Epithelial cell of esophagus (primary cell): ENCODE data around the gene CDH13.
A peak's percentile ranks its signal among the peaks of the same experiment; 100 is the strongest.

Experiments used
- DNase-seq: peaks from one replicate; pipeline ENCODE4 v3.0.0; 2010; ENCODE audit warnings: low read depth
- H3K4me3 ChIP-seq: 2 replicates; pipeline ENCODE4 v1.5.1; 2011; ENCODE audit warnings: mild to moderate bottlenecking, low read length, control low read depth
- TF ChIP-seq, protein P1 (sequence below): IDR thresholded peaks from 2 replicates; pipeline ENCODE4 v1.5.1; 2011; ENCODE audit warnings: low read depth, mild to moderate bottlenecking, low read length, control low read depth, inconsistent platforms; ENCODE audit not compliant: insufficient read depth; ENCODE audit errors: missing control alignments

The CDH13 gene

DNA sequence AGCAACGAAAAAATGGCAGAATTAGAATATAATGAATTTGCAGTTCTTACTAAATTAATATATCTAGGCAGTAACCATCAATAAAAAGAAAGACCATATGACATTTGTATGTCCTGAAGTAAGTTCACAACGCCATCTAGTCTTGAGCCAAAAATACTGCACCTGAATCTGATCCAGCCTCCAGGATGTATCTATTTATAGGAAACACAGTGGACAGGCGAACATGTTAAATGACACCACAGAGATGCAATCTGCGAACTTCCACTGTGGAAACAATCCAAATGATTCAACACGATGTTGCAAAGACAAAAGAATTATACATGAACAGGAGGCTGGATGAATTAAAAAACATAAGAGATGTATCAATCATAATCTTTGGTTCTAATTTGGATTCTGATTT is 197.6 kb downstream of the CDH13 start:
- peak; percentile 4 for DNase-seq
- H3K4me3 ChIP-seq, result no peak overlapping the region
- TF ChIP-seq, protein P1, sequence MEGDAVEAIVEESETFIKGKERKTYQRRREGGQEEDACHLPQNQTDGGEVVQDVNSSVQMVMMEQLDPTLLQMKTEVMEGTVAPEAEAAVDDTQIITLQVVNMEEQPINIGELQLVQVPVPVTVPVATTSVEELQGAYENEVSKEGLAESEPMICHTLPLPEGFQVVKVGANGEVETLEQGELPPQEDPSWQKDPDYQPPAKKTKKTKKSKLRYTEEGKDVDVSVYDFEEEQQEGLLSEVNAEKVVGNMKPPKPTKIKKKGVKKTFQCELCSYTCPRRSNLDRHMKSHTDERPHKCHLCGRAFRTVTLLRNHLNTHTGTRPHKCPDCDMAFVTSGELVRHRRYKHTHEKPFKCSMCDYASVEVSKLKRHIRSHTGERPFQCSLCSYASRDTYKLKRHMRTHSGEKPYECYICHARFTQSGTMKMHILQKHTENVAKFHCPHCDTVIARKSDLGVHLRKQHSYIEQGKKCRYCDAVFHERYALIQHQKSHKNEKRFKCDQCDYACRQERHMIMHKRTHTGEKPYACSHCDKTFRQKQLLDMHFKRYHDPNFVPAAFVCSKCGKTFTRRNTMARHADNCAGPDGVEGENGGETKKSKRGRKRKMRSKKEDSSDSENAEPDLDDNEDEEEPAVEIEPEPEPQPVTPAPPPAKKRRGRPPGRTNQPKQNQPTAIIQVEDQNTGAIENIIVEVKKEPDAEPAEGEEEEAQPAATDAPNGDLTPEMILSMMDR, result no peak

DNA sequence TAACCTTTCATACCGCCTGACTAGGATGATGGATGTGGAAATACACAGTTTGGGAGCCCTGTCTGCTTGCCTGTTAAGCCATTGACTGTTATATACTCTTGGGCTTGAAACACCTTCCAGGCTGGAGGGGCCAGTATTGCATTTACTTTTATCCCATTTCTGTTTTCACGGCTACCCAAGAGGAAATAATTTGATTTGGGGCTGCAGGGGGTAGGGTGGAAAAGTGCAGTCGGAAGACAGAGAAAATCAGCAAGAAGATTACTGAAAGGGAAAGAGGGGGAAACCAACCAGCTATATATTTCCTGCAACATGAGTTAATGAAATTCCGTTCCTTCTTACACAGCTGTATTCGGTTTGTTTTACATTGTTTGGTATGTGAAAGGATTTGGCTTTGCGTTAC is 202.5 kb downstream of the CDH13 start:
- TF ChIP-seq, protein P1, result no peak
- no peak overlapping the region for H3K4me3 ChIP-seq
- no peak for DNase-seq

DNA sequence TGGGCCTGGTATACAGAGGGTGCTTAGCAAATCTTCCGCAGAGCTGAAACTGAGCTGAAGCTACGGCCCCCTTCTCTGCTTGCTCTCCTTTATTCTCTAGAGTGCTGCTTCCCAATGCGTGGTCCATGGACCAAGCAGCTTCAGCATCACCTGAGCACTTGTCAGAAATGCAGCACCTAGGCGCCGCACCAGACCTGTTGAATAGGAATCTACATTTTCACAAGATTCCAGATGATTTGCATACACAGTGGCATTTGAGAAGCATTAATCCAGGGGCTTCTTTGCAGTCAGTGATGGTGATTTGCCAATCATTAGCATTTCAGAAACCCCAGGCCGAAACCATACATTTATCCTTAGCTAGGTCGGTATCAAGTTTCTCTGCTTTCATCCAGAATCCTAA is 204.2 kb downstream of the CDH13 start:
- DNase-seq, result no peak
- H3K4me3 ChIP-seq, result no peak overlapping the region
- TF ChIP-seq, protein P1, result no peak

DNA sequence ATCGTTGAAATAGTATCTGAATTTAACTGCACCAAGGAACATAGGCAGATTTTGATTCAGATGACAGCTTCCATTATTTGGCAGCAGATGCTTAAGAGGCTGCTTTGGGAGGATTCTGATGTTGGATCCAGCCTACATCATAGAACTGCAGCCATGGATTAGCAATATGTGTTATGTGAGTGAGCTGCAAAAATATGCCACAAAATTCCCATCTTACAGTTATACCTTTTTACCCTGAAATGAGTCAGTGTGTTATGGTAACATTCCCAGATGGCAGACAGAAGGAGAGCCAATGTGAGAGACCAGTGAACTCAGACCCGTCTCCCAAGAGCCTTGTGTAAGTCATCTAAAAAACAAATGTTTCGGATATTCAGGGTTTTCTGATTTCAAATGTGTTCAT is 206.1 kb downstream of the CDH13 start:
- no peak overlapping the region for H3K4me3 ChIP-seq
- TF ChIP-seq, protein P1, result no peak

DNA sequence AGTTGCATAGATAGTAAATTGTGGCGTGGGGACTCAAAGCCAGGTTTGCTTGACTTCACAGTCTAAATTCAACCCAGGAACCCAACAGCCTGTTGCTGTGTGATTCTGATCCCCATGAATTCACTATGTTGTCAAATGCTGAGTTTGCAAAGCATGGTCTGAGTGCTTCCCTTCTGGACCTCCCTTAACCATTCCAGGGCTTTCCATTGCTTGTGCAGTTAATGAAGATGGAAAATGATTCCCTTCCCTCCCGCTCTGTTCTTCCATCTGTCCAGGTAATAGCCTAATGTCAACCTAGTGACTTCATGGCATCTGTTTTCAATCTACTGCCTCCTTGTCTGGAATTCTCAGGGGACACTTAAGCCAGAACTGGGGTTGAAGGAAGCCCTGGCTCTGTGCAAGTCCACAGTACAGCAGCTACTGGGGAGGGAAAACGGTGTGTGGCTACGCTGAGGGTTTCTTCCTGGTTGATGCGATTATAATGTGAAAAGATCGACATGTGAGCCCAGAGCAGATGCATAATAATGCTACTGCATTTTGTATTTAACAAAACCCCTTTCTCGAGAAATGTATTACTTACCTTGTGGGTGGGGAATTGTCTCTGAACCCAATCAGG is 206.7 kb downstream of the CDH13 start:
- no peak overlapping the region for H3K4me3 ChIP-seq
- TF ChIP-seq, protein P1, result no peak
- no peak for DNase-seq

More for the DNA sequence above, 206.1 kb downstream of the CDH13 start:
- DNase-seq, result peak; percentile 19

DNA sequence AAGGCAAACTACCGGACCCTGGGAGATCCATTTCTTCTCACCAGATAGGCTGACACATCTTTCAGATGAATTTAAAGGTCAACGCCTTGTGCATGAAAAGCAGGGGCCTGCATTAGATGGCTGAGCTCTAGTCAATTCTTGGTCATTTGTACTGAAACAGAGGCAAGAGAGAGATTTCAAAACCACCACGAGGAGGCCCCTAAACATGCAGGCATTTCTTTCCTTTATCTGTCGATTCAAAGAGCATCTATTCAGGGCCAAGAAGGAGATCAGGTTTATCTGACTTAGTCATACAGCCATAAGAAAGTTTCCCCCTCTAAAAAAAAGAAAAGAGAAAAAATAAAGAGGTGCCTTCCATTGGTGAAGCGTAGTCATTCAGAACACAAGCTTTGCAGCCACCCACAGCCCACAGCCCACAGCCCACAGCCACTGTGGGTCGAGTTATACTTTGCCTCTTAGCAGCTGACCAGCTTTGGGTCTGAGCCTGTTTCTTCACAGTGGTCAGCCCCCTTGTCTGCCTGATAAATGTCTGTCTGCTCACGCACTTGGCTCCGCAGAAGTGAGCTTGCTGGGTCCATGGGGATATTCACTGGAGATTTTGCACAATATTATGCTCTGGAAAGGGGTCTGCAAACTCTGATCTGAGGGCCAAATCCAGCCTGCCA is 207.5 kb downstream of the CDH13 start:
- TF ChIP-seq, protein P1, result no peak
- DNase-seq, result no peak
- no peak overlapping the region for H3K4me3 ChIP-seq
